ENCODE measurements around the gene TRAFD1.
A peak's percentile ranks its signal among the peaks of the same experiment; 100 is the strongest.
"Not testable (repeated sequence)": the region's sequence is repeated elsewhere in the genome, so short reads cannot be mapped to it uniquely, and the experiment has no call there.

Gene TRAFD1

DNA sequence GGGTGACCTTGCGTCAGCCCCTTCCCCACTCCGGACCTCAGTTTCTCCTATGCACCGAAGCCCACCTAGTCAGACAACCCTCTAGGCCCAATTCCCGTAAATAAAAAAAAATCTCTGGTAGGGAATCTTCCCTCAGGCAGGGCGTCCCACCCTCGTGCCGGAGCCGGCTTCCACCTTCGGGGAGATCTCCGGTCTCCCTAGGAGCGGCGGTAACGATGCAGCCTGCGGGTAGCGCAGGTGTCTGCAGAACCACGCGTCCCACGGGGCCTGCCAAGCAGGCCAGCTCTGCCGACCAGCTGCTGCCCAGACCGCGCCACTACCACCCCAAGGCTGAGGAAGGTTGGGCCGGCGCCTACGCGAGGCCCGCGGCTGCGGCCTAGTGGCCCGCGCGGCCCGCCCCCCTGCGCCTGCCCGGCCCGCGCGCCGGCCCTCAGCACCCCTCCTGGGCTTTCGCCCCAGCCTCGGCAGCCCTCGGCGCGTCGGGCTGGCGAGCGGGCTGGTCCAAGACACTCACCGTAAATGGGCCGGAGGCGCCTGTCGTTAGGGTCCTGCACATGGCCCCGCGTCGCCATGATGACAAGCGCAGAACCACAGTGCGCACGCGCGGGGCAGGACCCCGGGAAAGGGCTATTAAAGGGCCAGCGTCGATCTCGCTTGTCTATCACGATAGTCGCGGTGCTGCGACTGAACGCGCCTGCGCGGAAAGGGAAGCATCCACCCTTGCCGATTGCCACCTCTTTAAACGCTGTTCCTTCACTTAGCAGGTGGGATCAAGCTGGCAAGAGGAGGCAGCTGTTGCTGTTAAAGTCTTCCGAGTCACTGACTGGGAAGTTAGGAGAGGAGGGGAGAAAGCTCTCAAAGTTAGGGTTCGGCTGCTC, 16.9 kb upstream of the TRAFD1 start, which contains the start of gene NAA25:
TSS of gene NAA25 (minus strand) at position 582 of the 878 bp plus-strand sequence. CDS start at position 572, 10 bp downstream.
- H3K4me1 Mint-ChIP-seq: peaks cover 35 to 71% of the 10 kb centered on the region in 2 donors
- ATAC-seq (replicated peaks): peak; percentile 86 to 88
- peak within 1 kb of the TSS; percentile 91 to 96 for H3K4me3 Mint-ChIP-seq
- no peaks in the 10 kb centered on the region for H3K9me3 Mint-ChIP-seq
- H3K36me3 Mint-ChIP-seq: peaks cover 27 to 37% of the 10 kb centered on the region in 2 donors
- no peaks in the 10 kb centered on the region for H3K27me3 Mint-ChIP-seq
- peak within 1 kb of the TSS; percentile 98 for H3K27ac Mint-ChIP-seq
- peak; percentile 76 for DNase-seq

DNA sequence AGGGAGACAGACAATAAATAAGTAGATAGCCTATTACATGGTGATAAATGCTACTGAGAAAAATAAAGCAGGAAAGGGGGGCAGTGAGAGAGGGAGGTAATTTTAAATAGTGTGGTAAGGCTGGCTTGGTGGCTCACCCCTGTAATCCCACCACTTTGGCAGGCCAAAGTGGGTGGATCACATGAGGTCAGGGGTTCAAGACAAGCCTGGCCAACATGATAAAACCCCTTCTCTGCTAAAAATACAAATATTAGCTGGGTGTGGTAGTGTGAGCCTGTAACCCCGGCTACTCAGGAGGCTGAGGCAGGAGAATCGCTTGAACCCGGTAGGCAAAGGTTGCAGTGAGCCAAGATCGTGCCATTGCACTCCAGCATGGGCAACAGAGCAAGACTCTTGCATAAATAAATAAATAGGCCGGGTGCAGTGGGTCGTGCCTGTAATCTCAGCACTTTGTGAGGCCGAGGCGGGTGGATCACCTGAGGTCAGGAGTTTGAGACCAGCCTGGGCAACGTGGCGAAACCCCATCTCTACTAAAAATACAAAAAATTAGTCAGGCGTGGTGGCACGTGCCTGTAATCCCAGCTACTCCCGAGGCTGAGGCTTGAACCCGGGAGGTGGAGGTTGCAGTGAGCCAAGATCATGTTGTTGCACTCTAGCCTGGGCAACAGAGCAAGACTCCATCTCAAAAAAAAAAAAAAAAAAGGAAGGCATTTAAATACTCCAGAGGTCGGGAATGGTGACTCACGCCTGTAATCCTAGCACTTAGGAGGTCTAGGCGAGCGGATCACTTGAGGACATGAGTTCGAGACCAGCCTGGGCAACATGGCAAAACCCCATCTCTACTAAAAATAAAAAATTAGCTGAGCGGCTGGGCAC, 14.3 kb upstream of the TRAFD1 start:
- DNase-seq; H3K4me3 Mint-ChIP-seq; H3K9me3 Mint-ChIP-seq; ATAC-seq (replicated peaks); H3K27ac Mint-ChIP-seq; H3K27me3 Mint-ChIP-seq: not testable (repeated sequence)
- peaks cover 18 to 57% of the 10 kb centered on the region in 2 donors for H3K4me1 Mint-ChIP-seq
- H3K36me3 Mint-ChIP-seq: peaks cover 13 to 19% of the 10 kb centered on the region in 2 donors

- no peaks in the 10 kb centered on the region for H3K9me3 Mint-ChIP-seq
- peak overlapping the region; percentile 3 for H3K27ac Mint-ChIP-seq
- H3K27me3 Mint-ChIP-seq: no peaks in the 10 kb centered on the region
- DNase-seq (no peak), ATAC-seq (replicated peaks) (no peak)
- peaks cover 9 to 13% of the 10 kb centered on the region in 2 donors for H3K36me3 Mint-ChIP-seq
- peaks cover 20 to 55% of the 10 kb centered on the region in 2 donors for H3K4me1 Mint-ChIP-seq
- no peak overlapping the region for H3K4me3 Mint-ChIP-seq
These were observed 13.4 kb upstream of the TRAFD1 start for GRCh38 chr12:112111931-112112330.

GRCh38 chr12:112112409-112113133, 12.8 kb upstream of the TRAFD1 start:
- DNase-seq (no peak), ATAC-seq (replicated peaks) (no peak)
- no peaks in the 10 kb centered on the region for H3K27me3 Mint-ChIP-seq
- H3K36me3 Mint-ChIP-seq: peaks cover 7 to 8% of the 10 kb centered on the region in 2 donors
- H3K27ac Mint-ChIP-seq: peak overlapping the region; percentile 3
- H3K4me3 Mint-ChIP-seq: no peak overlapping the region
- peaks cover 16 to 52% of the 10 kb centered on the region in 2 donors for H3K4me1 Mint-ChIP-seq
- H3K9me3 Mint-ChIP-seq: no peaks in the 10 kb centered on the region

DNA sequence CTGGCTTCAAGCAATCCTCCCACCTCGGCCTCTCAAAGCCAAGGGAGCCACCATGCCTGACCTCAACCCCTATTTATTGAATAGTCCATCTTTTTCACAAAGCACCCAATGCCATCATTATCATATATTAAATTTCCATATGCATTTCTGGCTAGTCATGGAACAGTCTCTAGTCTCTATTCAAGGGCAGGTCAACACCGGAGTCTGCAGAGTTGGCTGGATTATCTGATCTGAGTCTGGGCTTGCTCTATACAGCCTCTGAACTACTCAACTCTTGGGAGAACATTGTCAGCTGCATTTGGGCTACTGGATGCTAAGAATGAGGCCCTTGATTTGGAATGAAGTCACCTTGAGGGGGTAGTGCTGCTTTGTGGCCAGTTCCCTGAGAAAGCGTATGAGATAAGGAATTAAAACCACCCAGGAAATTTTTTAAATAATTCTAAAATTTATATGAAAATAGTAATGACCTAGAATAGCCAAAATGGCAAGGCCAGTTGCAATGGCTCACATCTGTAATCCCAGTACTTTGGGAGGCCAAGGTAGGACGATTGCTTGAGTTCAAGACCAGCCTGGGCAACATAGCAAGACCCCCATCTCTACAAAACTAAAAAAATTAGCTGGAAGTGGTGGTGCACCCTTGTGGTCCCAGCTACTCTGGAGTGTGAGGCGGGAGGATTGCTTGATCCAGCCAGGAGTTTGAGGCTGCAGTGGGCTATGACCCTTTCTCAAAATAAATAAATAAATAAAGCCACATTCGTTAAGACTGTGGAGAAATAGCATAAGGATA, 9.9 kb upstream of the TRAFD1 start:
- H3K4me3 Mint-ChIP-seq: no peak overlapping the region
- no peaks in the 10 kb centered on the region for H3K36me3 Mint-ChIP-seq
- H3K4me1 Mint-ChIP-seq: peaks cover 15 to 33% of the 10 kb centered on the region in 2 donors
- no peak overlapping the region for H3K27ac Mint-ChIP-seq
- DNase-seq (no peak), ATAC-seq (replicated peaks) (no peak)
- no peaks in the 10 kb centered on the region for H3K9me3 Mint-ChIP-seq
- no peaks in the 10 kb centered on the region for H3K27me3 Mint-ChIP-seq

DNA sequence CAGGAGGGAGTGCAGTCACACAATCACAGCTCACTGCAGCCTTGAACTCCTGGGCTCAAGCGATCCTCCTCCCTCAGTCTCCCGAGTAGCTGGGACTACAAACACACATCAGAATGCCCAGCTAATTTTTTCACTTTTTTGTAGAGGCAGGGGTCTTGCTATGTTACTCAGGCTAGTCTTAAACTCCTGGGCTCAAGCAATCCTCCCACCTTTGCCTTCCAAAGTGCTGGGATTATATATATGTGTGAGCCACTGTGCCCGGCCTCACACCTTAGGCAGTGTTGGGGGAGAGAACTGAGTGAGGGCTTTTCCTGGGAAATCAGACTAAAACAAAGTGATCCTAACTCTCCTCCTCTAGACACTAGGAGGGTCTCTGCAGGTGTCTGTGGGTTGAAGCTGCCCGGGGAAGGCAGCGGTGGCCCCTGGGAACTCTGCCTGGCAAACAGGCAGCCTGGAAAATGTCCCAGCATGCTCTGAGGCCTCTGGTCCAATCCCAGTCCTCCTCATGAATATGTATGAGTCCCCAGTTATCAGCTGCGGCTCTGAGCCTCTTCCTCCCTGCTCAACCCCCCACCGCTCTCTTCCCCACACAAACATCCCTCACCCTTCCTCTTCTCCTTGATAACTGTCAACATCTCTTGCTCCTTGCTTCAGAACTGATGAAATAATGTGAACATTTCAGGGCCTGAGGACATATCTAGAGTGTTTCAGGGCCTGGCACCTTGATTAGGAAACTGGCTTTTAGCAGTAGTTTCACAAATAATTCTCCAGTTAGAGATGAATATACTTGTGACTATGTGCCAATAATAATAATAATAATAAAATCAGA, 8.9 kb upstream of the TRAFD1 start:
- Mint-ChIP-seq H3K9me3 (no peaks in the 10 kb centered on the region), H3K27ac (no peak overlapping the region), H3K27me3 (no peaks in the 10 kb centered on the region), H3K36me3 (no peaks in the 10 kb centered on the region), H3K4me1 (peaks cover 13 to 29% of the 10 kb centered on the region in 2 donors), H3K4me3 (peak overlapping the region; percentile 7 to 37)
- no peak for DNase-seq
- peak; percentile 63 to 71 for ATAC-seq (replicated peaks)

GRCh38 chr12:112117685-112118084, 7.7 kb upstream of the TRAFD1 start:
- ATAC-seq (replicated peaks) (no peak), DNase-seq (no peak)
- H3K9me3 Mint-ChIP-seq: no peaks in the 10 kb centered on the region
- H3K4me3 Mint-ChIP-seq: no peak overlapping the region
- H3K4me1 Mint-ChIP-seq: peaks cover 8 to 22% of the 10 kb centered on the region in 2 donors
- H3K27me3 Mint-ChIP-seq: no peaks in the 10 kb centered on the region
- no peaks in the 10 kb centered on the region for H3K36me3 Mint-ChIP-seq
- no peak overlapping the region for H3K27ac Mint-ChIP-seq

- Mint-ChIP-seq H3K27me3 (no peaks in the 10 kb centered on the region), H3K4me1 (peaks cover 4 to 11% of the 10 kb centered on the region in 2 donors), H3K36me3 (peaks cover 2% of the 10 kb centered on the region in 2 donors), H3K9me3 (no peaks in the 10 kb centered on the region), H3K4me3 (no peak overlapping the region), H3K27ac (no peak overlapping the region)
- DNase-seq (no peak), ATAC-seq (replicated peaks) (no peak)
These were observed 3.4 kb upstream of the TRAFD1 start for GRCh38 chr12:112121780-112122565.

DNA sequence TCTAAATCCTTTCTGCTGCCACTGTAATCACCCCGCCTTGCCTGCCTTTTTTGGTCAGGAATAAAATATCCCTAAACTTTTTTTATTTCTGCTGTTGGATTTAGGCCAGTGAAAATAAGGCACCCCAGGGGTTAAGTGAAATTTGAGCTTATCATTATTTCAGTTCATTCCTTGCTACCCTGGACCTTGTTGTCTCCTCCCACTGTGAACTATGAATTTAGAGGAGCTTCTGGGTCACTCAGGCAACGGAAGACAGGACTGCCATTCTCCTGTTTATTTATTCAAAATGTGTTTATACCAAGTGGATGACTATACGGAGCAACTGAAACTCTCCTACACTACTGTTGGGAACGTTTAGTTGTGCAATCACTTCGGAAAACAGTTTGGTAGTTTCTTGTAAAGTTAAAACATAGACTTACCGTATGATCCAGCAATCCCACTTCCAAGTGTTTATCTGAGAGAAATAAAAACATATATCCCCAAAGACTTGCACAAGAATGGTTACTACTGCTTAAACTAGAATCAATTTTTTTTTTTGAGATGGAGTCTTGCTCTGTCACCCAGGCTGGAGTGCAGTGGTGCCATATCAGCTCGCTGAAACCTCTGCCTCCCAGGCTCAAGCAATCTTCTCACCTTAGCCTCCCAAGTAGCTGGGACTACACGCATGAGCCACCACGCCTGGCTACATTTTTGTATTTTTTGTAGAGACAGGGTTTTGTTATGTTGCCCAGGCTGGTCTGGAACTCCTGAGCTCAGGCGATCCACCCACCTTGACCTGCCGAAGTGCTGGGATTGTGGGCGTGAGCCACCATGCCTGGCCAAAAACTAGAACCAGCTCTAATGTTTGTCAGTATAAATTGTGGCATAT, 2.3 kb upstream of the TRAFD1 start:
- Mint-ChIP-seq H3K36me3 (peaks cover 4 to 6% of the 10 kb centered on the region in 2 donors), H3K9me3 (no peaks in the 10 kb centered on the region), H3K27me3 (no peaks in the 10 kb centered on the region), H3K27ac (no peak overlapping the region), H3K4me3 (no peak overlapping the region), H3K4me1 (peaks cover 10 to 16% of the 10 kb centered on the region in 2 donors)
- DNase-seq (no peak), ATAC-seq (replicated peaks) (no peak)

DNA sequence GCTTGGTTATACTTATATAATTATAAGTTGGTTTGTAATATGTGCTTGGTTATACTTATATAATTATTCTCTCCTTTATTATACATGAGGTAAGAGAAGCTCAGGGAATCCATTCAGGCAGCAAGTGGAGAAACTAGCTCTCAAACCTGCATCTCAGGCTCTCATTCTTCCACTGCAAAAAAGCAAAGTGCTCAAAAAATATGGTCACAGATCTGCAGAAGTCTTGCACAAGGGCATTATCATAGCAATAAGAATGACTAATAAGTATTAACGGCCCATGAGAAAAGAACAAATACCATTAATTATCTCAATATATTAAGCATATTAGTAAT, 476 bp upstream of the TRAFD1 start:
- H3K4me3 Mint-ChIP-seq: no peak overlapping the region
- peaks cover 4 to 6% of the 10 kb centered on the region in 2 donors for H3K36me3 Mint-ChIP-seq
- H3K9me3 Mint-ChIP-seq: no peaks in the 10 kb centered on the region
- peaks cover 11 to 32% of the 10 kb centered on the region in 2 donors for H3K4me1 Mint-ChIP-seq
- no peak overlapping the region for H3K27ac Mint-ChIP-seq
- DNase-seq (no peak), ATAC-seq (replicated peaks) (no peak)
- H3K27me3 Mint-ChIP-seq: no peaks in the 10 kb centered on the region

GRCh38 chr12:112126000-112126438, 659 bp downstream of the TRAFD1 start:
- ATAC-seq (replicated peaks) (no peak), DNase-seq (no peak)
- H3K9me3 Mint-ChIP-seq: no peaks in the 10 kb centered on the region
- H3K4me1 Mint-ChIP-seq: peaks cover 11 to 38% of the 10 kb centered on the region in 2 donors
- H3K4me3 Mint-ChIP-seq: peak overlapping the region; percentile 86 to 95
- H3K27ac Mint-ChIP-seq: peak overlapping the region; percentile 92
- H3K27me3 Mint-ChIP-seq: no peaks in the 10 kb centered on the region
- H3K36me3 Mint-ChIP-seq: peaks cover 6 to 7% of the 10 kb centered on the region in 2 donors

Measured in stimulated activated naive B cell treated with anti-CD40 and anti-IgM and Interleukin-4, amounts not matched to agents 10 μg/mL and 1 μg/mL and 100 μg/mL, for 72 hours (primary cell).